Type B pancreatic cell (in vitro differentiated cells): ENCODE measurements around the gene RARA. TPM values are rescaled to one million over a fixed set of nuclear protein-coding genes. Genes with fewer than 3 reads are reported as not detected.

ENCODE experiments used
- DNase-seq: peaks from one replicate; pipeline ENCODE4 v3.0.0; 2021; ENCODE audit warnings: mixed read lengths; ENCODE audit not compliant: unreplicated experiment; ENCODE audit errors: extremely low spot score
- H3K27ac Mint-ChIP-seq: 2 replicates; pipeline ENCODE4 v1.8.0; 2021; ENCODE audit warnings: mild to moderate bottlenecking, mixed read lengths
- H3K27me3 Mint-ChIP-seq: 2 replicates; pipeline ENCODE4 v1.8.0; 2021; ENCODE audit warnings: mixed read lengths
- H3K36me3 Mint-ChIP-seq: 2 replicates; pipeline ENCODE4 v1.8.0; 2021; ENCODE audit warnings: mixed read lengths
- H3K4me1 Mint-ChIP-seq: one replicate; pipeline ENCODE4 v1.8.0; 2021; ENCODE audit warnings: mixed read lengths; ENCODE audit not compliant: unreplicated experiment
- H3K4me3 Mint-ChIP-seq: 2 replicates; pipeline ENCODE4 v1.8.0; 2021; ENCODE audit warnings: mild to moderate bottlenecking, mixed read lengths
- H3K9me3 Mint-ChIP-seq: 2 replicates; pipeline ENCODE4 v1.8.0; 2021; ENCODE audit warnings: mixed read lengths
- total RNA-seq: library from RNA; stranded (reverse); gene quantifications from 2 replicates; pipeline ENCODE4 v1.2.1, GENCODE V29; 2021; ENCODE audit warnings: low replicate concordance
- TF ChIP-seq, protein P1 (sequence below): fragments of 200-600 bp; sonication (generic); conservative IDR thresholded peaks from 2 replicates; pipeline ENCODE4 v1.5.0; 2021; ENCODE audit warnings: antibody characterized with exemption, mild to moderate bottlenecking

RARA gene
- total RNA-seq, 1 donor from 2014 or later, result 34.3 TPM

DNA sequence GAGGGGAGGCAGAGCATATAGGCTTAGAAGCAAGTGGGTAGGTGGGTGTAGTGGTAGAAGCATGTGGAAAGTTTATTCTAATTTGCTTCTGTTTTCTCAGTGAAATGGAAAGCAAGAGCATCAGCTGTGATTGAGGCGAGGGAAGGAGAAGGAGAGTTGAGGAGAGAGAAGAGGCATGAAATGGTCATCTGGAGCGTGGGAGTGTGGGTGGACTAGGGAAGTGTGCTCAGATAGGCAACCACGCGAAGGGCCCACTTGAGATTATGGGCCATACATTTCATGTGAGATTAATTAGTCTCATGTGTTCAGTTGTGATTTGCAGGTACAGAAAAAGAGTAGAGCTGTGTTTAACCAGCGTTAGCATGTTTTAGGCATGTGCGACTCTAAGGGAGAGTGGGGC is 42.1 kb upstream of the RARA start:
- H3K4me1 Mint-ChIP-seq, result no peaks in the 10 kb centered on the region
- H3K27me3 Mint-ChIP-seq, result no peaks in the 10 kb centered on the region
- peaks cover 12% of the 10 kb centered on the region for H3K36me3 Mint-ChIP-seq
- no peak overlapping the region for H3K27ac Mint-ChIP-seq
- H3K9me3 Mint-ChIP-seq, result no peaks in the 10 kb centered on the region
- TF ChIP-seq, protein P1, sequence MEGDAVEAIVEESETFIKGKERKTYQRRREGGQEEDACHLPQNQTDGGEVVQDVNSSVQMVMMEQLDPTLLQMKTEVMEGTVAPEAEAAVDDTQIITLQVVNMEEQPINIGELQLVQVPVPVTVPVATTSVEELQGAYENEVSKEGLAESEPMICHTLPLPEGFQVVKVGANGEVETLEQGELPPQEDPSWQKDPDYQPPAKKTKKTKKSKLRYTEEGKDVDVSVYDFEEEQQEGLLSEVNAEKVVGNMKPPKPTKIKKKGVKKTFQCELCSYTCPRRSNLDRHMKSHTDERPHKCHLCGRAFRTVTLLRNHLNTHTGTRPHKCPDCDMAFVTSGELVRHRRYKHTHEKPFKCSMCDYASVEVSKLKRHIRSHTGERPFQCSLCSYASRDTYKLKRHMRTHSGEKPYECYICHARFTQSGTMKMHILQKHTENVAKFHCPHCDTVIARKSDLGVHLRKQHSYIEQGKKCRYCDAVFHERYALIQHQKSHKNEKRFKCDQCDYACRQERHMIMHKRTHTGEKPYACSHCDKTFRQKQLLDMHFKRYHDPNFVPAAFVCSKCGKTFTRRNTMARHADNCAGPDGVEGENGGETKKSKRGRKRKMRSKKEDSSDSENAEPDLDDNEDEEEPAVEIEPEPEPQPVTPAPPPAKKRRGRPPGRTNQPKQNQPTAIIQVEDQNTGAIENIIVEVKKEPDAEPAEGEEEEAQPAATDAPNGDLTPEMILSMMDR, result no peak
- H3K4me3 Mint-ChIP-seq, result no peak overlapping the region
- no peak for DNase-seq

- Mint-ChIP-seq H3K36me3 (peaks cover 8% of the 10 kb centered on the region), H3K27me3 (no peaks in the 10 kb centered on the region), H3K4me1 (no peaks in the 10 kb centered on the region), H3K4me3 (no peak overlapping the region), H3K9me3 (no peaks in the 10 kb centered on the region), H3K27ac (no peak overlapping the region)
- DNase-seq, result no peak
- TF ChIP-seq, protein P1, result no peak
Measured at GRCh38 chr17:40268141-40268712, 40.8 kb upstream of the RARA start.

GRCh38 chr17:40278414-40278813 is 30.6 kb upstream of the RARA start:
- peaks cover 24% of the 10 kb centered on the region for H3K36me3 Mint-ChIP-seq
- TF ChIP-seq, protein P1, result no peak

GRCh38 chr17:40279402-40279801 is 29.6 kb upstream of the RARA start:
- Mint-ChIP-seq H3K36me3 (peaks cover 29% of the 10 kb centered on the region), H3K27me3 (peaks cover 3% of the 10 kb centered on the region), H3K4me1 (peaks cover 5% of the 10 kb centered on the region), H3K27ac (no peak overlapping the region), H3K4me3 (no peak overlapping the region), H3K9me3 (no peaks in the 10 kb centered on the region)
- no peak for DNase-seq
- TF ChIP-seq, protein P1, result no peak

More at GRCh38 chr17:40278414-40278813, 30.6 kb upstream of the RARA start:
- no peak overlapping the region for H3K27ac Mint-ChIP-seq
- H3K27me3 Mint-ChIP-seq, result no peaks in the 10 kb centered on the region
- no peaks in the 10 kb centered on the region for H3K9me3 Mint-ChIP-seq
- H3K4me3 Mint-ChIP-seq, result no peak overlapping the region
- DNase-seq, result no peak
- H3K4me1 Mint-ChIP-seq, result no peaks in the 10 kb centered on the region

DNA sequence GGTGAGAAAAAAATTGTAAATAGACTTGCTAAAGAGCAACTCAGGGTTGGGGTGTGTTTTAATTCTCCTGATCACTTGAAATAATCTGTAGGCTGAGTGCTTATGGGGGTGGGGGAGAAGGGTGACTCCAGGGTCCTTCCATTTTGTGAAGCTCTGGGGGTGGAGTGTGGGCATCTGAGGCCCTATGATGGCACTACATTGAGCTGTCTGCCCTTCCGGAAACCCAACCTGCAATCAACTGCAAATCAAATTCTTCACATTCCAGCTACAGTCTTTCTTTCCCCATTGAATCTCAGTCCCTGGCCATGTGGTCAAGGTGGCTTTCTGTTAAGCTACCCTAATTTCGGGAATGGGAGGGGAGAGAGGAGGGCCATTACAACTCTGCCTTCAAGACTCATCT is 27.3 kb upstream of the RARA start:
- Mint-ChIP-seq H3K27ac (no peak overlapping the region), H3K9me3 (no peaks in the 10 kb centered on the region), H3K36me3 (peaks cover 19% of the 10 kb centered on the region), H3K27me3 (peaks cover 3% of the 10 kb centered on the region), H3K4me3 (no peak overlapping the region), H3K4me1 (peaks cover 7% of the 10 kb centered on the region)
- TF ChIP-seq, protein P1, result no peak
- DNase-seq, result no peak
